ENCODE results near the gene EPN2.

Gene EPN2

GRCh38 chr17:19331134-19331533, 94.0 kb downstream of the EPN2 start:
- DNase-seq (ENCODE audit: low read depth), result no peak

- DNase-seq (ENCODE audit: low read depth), result no peak
Observed at GRCh38 chr17:19331543-19332245, 94.5 kb downstream of the EPN2 start.

GRCh38 chr17:19332371-19333131, 95.4 kb downstream of the EPN2 start:
- no peak for DNase-seq (ENCODE audit: low read depth)

- no peak for DNase-seq (ENCODE audit: low read depth)
Observed at GRCh38 chr17:19333132-19333440, 95.9 kb downstream of the EPN2 start.

GRCh38 chr17:19333736-19334290, 96.6 kb downstream of the EPN2 start:
- DNase-seq (ENCODE audit: low read depth), result no peak

- no peak for DNase-seq (ENCODE audit: low read depth)
Observed at GRCh38 chr17:19334331-19334730, 97.2 kb downstream of the EPN2 start.

GRCh38 chr17:19335951-19336631, 98.9 kb downstream of the EPN2 start:
- DNase-seq (ENCODE audit: low read depth), result no peak

GRCh38 chr17:19336938-19337711, 100.0 kb downstream of the EPN2 start:
- DNase-seq (ENCODE audit: low read depth), result no peak

- DNase-seq (ENCODE audit: low read depth), result no peak
Observed at GRCh38 chr17:19337712-19338023, 100.5 kb downstream of the EPN2 start.

- peak; percentile 45 for DNase-seq (ENCODE audit: low read depth)
Observed at GRCh38 chr17:19338031-19338990, 101.1 kb downstream of the EPN2 start.

GRCh38 chr17:19339341-19339815, 102.2 kb downstream of the EPN2 start:
- no peak for DNase-seq (ENCODE audit: low read depth)

- DNase-seq (ENCODE audit: low read depth), result no peak
Observed at GRCh38 chr17:19341211-19341631, 104.1 kb downstream of the EPN2 start.

GRCh38 chr17:19341641-19342610, 104.8 kb downstream of the EPN2 start:
- no peak for DNase-seq (ENCODE audit: low read depth)

- DNase-seq (ENCODE audit: low read depth), result no peak
Observed at GRCh38 chr17:19342611-19343255, 105.6 kb downstream of the EPN2 start.

GRCh38 chr17:19343256-19343630, 106.1 kb downstream of the EPN2 start:
- no peak for DNase-seq (ENCODE audit: low read depth)

- no peak for DNase-seq (ENCODE audit: low read depth)
Observed at GRCh38 chr17:19343671-19344151, 106.5 kb downstream of the EPN2 start.

- DNase-seq (ENCODE audit: low read depth), result no peak
Observed at GRCh38 chr17:19344311-19345066, 107.3 kb downstream of the EPN2 start.

GRCh38 chr17:19345067-19345460, 107.9 kb downstream of the EPN2 start:
- DNase-seq (ENCODE audit: low read depth), result no peak
